EH (cell line): Measurements from ENCODE around the gene TNIP1.
A peak's percentile ranks its signal among the peaks of the same experiment; 100 is the strongest.

Experiments used
- DNase-seq: peaks from one replicate; pipeline ENCODE4 v3.0.0-alpha.2; 2015; ENCODE audit warnings: low read depth

The TNIP1 gene

GRCh38 chr5:151040211-151040747 is 40.6 kb downstream of the TNIP1 start:
- no peak for DNase-seq

- no peak for DNase-seq
Measured at GRCh38 chr5:151039665-151040064, 41.2 kb downstream of the TNIP1 start.

GRCh38 chr5:151038801-151039238 is 42.0 kb downstream of the TNIP1 start:
- DNase-seq, result peak; percentile 48

- DNase-seq, result no peak
Measured at GRCh38 chr5:151038412-151038745, 42.5 kb downstream of the TNIP1 start.

- DNase-seq, result peak; percentile 87
Measured at GRCh38 chr5:151037561-151038411, 43.0 kb downstream of the TNIP1 start.

GRCh38 chr5:151036556-151036955 is 44.3 kb downstream of the TNIP1 start:
- no peak for DNase-seq

GRCh38 chr5:151034422-151035379 is 46.1 kb downstream of the TNIP1 start:
- DNase-seq, result no peak

- DNase-seq, result no peak
Measured at GRCh38 chr5:151033217-151033934, 47.5 kb downstream of the TNIP1 start.

- DNase-seq, result no peak
Measured at GRCh38 chr5:151031554-151031953, 49.3 kb downstream of the TNIP1 start.

GRCh38 chr5:151030379-151030778 is 50.5 kb downstream of the TNIP1 start:
- DNase-seq, result no peak

GRCh38 chr5:151030056-151030336 is 50.8 kb downstream of the TNIP1 start:
- DNase-seq, result no peak

- DNase-seq, result no peak
Measured at GRCh38 chr5:151029179-151030055, 51.4 kb downstream of the TNIP1 start.

GRCh38 chr5:151028717-151029116 is 52.1 kb downstream of the TNIP1 start:
- no peak for DNase-seq

- DNase-seq, result no peak
Measured at GRCh38 chr5:151027961-151028479, 52.8 kb downstream of the TNIP1 start.

GRCh38 chr5:151026679-151027078 is 54.2 kb downstream of the TNIP1 start:
- DNase-seq, result no peak

- no peak for DNase-seq
Measured at GRCh38 chr5:151026088-151026487, 54.7 kb downstream of the TNIP1 start.

- DNase-seq, result no peak
Measured at GRCh38 chr5:151025250-151025606, 55.6 kb downstream of the TNIP1 start.

GRCh38 chr5:151024440-151025249 is 56.2 kb downstream of the TNIP1 start:
- DNase-seq, result no peak

- peak; percentile 16 for DNase-seq
Measured at GRCh38 chr5:151023651-151024050, 57.2 kb downstream of the TNIP1 start.

GRCh38 chr5:151023047-151023615 is 57.7 kb downstream of the TNIP1 start:
- DNase-seq, result peak; percentile 18
